Neural cell (in vitro differentiated cells): ENCODE measurements around the gene TMEM266.

Experiments used
- CTCF ChIP-seq: fragments of 450-650 bp; IDR thresholded peaks from 2 replicates; pipeline ENCODE4 v1.5.1; 2014; ENCODE audit warnings: antibody characterized with exemption, mild to moderate bottlenecking, moderate library complexity; ENCODE audit not compliant: poor library complexity, severe bottlenecking
- EP300 ChIP-seq: fragments of 450-650 bp; conservative IDR thresholded peaks from 2 replicates; pipeline ENCODE4 v1.6.1; 2014; ENCODE audit warnings: antibody characterized with exemption, mild to moderate bottlenecking, moderate library complexity; ENCODE audit not compliant: poor library complexity, severe bottlenecking
- EZH2 ChIP-seq: fragments of 200-600, 300-800 bp; shearing (Covaris generic), sonication (generic); IDR thresholded peaks from 2 replicates; pipeline ENCODE4 v1.6.1; 2014; ENCODE audit warnings: antibody characterized with exemption, low read length, borderline replicate concordance, mild to moderate bottlenecking; ENCODE audit not compliant: insufficient read depth, poor library complexity, severe bottlenecking
- POLR2AphosphoS5 ChIP-seq: IDR thresholded peaks from 2 replicates; pipeline ENCODE4 v1.6.1; 2012

GRCh38 chr15:76152197-76152596 lies 92.4 kb downstream of the TMEM266 start:
- no peak for TF ChIP-seq CTCF
- TF ChIP-seq EZH2: no peak
- no peak for TF ChIP-seq EP300
- no peak for TF ChIP-seq POLR2AphosphoS5
